A673 (cell line): ENCODE results near the gene ZNF277.

Experiments used
- EZH2 ChIP-seq: fragments of 200-600 bp; sonication (generic); IDR thresholded peaks from 2 replicates; pipeline ENCODE4 v1.6.1; 2017; ENCODE audit warnings: borderline replicate concordance, low read depth, mild to moderate bottlenecking, mixed read lengths, antibody characterized with exemption, low read length; ENCODE audit not compliant: poor library complexity, severe bottlenecking
- TF ChIP-seq, protein P1 (sequence below): fragments of 300-800, 200-600 bp; sonication (generic); conservative IDR thresholded peaks from 2 replicates; pipeline ENCODE4 v1.5.1; 2017; ENCODE audit warnings: low read depth, mild to moderate bottlenecking, antibody characterized with exemption, low read length, moderate library complexity, mixed read lengths

GRCh38 chr7:112300072-112300471 lies 93.6 kb downstream of the ZNF277 start:
- TF ChIP-seq, protein P1, sequence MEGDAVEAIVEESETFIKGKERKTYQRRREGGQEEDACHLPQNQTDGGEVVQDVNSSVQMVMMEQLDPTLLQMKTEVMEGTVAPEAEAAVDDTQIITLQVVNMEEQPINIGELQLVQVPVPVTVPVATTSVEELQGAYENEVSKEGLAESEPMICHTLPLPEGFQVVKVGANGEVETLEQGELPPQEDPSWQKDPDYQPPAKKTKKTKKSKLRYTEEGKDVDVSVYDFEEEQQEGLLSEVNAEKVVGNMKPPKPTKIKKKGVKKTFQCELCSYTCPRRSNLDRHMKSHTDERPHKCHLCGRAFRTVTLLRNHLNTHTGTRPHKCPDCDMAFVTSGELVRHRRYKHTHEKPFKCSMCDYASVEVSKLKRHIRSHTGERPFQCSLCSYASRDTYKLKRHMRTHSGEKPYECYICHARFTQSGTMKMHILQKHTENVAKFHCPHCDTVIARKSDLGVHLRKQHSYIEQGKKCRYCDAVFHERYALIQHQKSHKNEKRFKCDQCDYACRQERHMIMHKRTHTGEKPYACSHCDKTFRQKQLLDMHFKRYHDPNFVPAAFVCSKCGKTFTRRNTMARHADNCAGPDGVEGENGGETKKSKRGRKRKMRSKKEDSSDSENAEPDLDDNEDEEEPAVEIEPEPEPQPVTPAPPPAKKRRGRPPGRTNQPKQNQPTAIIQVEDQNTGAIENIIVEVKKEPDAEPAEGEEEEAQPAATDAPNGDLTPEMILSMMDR = no peak
- TF ChIP-seq EZH2 = no peak
